NCI-H345 treated with DMSO at 0.1 percent for 48 hours (cell line): Measurements from ENCODE around the gene RNF151.
A peak's percentile ranks its signal among the peaks of the same experiment; 100 is the strongest.
"Not testable (repeated sequence)": the region's sequence is repeated elsewhere in the genome, so short reads cannot be mapped to it uniquely, and the experiment has no call there.

ENCODE experiments used
- DNase-seq: peaks from one replicate; lab custom pipeline; 2025; ENCODE audit not compliant: unreplicated experiment; lab: John Stamatoyannopoulos, UW

The RNF151 gene

DNA sequence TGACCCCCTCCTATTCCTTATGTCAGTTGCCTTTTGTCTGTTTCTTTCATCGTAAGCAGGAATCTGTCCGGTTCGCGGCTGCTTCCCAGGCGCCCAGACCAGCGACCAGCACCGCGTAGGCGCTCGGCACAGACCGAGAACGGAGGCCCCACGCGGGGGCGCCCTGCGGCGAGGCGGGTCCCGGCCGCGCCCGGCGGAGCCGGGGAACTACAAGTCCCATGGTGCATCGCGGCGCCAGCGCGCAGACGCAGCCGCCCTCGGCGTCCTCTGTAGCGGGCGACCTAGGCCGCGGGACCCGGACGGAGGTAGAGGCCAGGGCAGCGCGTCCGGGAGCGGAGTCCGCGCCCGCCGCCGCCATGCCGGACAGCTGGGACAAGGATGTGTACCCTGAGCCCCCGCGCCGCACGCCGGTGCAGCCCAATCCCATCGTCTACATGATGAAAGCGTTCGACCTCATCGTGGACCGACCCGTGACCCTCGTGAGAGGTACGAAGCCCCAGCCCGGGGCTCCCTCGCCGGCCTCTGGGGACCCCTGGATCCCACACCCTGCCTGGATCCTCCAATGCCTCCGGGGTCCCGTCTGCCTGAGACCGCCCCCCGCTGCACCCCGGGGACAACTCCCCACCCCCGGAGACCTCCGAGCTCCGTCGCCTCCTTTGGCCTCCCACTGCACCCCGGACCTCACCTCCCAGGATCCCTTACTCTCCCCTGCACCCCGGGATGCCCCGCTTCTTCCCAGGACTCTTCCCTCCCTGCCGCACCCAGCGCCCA is 7.2 kb upstream of the RNF151 start, which contains the start of gene NDUFB10:
NDUFB10 (plus strand) TSS at position 270 of the 771 bp plus-strand sequence; CDS start at position 357, 87 bp downstream.
- peak; percentile 70 for DNase-seq

DNA sequence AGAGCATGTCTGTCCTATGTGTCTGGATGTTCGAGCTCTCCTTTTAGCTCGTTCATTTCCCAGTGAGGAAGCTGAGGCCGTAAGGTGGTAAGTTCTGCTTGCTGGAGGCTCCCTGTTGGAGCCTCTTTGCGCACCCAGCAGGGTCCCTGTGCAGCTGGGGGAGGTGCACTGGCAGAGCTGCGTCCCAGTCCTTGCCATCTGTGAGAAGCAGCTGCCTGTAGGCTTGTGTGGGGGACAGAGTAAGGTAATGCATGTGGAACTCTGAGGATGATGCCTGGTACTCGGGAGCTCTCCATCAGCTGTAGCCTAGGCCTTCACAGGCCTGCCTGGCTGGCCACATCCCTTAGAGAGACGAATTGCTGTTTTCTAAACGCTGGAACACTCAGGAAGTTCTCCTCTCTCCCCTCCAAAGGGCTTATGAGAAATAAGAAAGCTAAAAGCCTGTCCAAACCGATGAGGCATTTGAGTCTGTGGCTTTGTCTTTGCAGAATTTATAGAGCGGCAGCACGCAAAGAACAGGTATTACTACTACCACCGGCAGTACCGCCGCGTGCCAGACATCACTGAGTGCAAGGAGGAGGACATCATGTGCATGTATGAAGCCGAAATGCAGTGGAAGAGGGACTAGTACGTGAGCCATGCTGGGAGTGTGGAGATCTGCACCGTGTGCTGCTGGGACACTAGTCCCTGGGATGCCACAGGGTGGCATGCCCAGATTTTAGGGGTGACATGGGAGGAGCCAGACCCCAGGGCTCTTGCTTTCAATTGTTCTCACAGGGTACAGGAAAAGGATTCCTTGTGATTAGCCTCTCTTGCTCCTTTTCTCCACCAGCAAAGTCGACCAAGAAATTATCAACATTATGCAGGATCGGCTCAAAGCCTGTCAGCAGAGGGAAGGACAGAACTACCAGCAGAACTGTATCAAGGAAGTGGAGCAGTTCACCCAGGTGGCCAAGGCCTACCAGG is 5.7 kb upstream of the RNF151 start:
- DNase-seq = peak; percentile 24

DNA sequence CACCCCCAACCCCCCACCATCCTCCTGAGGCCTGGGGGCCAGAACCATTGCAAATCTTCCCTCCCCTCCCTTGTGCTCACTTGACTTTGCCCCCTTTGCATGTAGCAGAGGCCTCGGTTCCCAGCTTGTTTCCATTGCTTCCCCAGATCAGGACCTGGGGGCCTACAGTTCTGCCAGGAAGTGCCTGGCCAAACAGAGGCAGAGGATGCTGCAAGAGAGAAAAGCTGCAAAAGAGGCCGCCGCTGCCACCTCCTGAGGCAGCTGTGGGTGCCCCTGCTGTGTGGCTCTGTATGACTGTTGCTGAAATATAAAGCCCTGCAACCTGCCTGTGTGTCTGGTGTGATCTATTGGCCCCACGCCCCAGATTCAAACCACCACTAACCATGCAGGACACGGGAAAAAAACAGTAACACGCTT is 5.0 kb upstream of the RNF151 start:
- DNase-seq = peak; percentile 10

DNA sequence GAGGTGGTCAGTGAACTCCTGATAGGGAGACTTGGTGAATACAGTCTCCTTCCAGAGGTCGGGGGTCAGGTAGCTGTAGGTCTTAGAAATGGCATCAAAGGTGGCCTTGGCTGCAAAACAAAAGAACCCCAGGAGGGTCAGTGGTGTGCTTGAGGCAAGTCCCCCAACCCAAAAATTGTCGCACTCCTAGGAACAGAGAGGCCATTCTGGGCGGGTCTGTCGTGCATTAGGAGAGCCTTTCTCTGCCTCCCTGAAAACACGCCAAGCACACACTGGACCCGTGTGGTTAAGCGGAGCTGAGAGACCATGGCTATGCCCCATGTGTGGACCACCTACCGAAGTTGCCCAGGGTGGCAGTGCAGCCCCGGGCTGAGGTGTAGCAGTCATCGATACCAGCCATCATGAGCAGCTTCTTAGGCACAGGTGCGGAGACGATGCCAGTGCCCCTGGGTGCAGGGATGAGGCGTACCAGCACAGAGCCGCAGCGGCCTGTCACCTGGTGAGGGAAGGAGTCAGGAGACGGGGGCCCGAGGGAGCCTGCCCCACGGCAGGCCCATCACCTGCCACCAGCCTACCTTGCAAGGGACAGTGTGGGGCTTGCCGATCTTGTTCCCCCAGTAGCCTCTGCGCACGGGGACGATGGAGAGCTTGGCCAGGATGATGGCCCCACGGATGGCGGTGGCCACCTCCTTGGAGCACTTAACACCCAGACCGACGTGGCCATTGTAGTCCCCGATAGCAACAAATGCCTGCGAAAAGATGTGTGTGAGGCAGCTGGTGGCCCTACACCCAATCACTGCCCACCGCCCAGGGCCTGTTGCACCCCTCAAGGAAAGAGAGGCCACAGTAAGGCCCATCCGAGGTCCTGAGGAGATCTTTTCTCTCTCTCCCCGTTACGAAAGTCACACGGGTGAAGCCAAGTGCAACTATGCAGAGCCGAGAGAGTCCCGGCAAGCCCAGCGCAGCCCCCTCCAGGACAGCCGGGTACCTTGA is 4.2 kb upstream of the RNF151 start:
- DNase-seq = not testable (repeated sequence)

DNA sequence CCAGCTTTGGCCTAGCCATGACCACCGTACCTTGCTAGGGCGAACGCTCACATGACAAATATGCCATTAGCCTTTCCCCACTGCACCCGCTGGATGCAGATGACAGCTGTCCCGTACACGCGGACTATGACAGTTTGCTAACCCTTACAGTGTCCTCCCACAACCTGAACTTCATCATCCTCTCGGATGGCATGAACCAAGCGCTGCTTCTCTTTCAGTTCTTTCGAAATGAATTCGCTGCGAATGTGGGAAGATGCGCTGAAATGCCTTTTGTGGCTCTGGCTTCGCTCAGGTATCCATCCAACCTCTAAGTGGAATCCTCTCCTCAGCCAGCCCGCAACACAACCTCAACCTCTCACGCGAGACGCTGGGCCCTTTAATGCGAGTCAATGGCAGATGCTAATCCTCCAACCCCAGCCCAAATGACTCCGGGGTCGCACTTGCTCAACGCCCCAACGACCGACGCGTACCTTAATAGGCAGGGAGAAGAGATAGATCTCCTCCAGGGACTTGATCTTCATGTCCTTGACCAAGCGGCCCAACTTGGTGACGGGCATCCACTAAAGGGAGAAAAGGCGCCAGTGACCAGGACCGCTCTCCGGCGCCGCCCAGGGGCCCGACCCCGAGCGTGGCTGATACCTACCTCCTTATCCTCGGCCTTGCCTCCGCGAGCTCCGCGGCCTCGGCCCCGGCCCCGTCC is 2.7 kb upstream of the RNF151 start:
- DNase-seq = no peak

DNA sequence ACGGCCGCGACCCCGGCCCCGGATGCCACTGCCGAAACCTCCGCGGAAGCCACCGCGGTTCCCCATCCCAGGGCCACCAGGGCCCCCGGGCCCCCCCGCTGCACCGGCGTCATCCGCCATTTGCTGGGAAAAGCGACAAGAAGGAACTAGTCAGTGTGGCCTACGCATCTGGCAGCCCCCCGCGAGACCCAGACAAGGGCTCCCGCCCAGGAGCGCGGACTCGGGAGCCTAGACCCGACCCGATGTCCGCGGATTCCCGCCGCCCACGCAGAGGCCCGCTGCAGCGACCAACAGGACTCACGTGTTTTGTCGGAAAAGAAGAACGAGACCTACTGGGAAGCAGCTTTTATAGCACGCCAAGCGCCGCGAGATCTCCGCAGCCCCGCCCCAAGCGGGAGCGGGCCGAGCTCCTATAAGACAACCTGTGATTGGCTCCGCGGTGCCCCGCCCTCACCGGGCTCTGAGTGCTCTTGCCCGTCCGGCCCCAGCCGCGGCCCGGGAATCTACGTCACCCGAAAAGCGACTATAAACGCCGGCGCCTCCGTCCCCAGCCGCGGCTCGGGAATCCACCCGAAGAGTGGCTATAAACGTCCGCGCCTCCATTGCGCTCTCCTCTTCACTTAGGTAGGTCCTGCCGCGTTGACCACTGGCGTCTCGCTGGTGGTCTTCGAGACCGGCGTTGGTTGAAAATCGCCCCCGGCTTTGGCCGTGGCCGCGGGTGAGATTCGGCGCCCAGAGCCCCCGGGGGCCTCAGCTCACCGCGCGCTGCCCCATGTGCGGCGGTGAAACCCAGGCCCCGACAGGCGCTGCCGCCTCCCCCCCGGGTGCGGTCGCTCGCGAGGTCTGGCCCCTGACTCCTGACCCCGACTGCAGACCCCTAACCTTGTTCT is 1.9 kb upstream of the RNF151 start, which contains the start of gene RPS2:
RPS2 (minus strand) TSS at position 321 of the 890 bp plus-strand sequence; CDS start at position 120, 201 bp downstream.
- DNase-seq = peak; percentile 95

DNA sequence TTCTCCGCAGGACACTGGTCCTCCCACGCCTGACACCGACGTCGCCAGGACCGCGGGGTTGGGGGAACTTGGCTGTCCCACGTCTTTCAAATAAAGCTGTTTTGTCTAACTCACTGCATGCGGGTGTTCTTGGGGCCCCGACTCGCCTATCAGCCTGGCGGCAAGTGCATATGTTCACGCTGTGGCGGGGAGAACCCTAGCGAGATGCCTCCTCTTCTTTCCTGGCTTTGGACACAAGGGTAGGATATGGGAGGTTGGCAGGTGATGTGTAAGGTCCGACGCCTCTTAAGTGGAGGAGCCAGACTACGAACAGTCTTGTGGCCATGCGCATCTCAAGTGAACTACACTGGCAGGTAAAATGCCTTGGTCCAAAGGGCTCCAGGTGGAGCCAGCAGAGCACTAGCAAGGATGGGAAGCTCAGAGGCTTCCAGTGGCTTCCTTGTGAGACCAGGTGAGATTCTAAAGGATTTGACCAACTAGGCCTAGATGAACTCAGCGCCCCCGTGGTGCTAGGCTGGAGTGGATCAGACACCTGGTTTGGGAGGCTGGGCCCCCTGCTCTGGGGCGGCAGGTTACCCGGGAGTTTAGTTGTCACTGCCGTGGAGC is 1.2 kb upstream of the RNF151 start:
- no peak for DNase-seq

DNA sequence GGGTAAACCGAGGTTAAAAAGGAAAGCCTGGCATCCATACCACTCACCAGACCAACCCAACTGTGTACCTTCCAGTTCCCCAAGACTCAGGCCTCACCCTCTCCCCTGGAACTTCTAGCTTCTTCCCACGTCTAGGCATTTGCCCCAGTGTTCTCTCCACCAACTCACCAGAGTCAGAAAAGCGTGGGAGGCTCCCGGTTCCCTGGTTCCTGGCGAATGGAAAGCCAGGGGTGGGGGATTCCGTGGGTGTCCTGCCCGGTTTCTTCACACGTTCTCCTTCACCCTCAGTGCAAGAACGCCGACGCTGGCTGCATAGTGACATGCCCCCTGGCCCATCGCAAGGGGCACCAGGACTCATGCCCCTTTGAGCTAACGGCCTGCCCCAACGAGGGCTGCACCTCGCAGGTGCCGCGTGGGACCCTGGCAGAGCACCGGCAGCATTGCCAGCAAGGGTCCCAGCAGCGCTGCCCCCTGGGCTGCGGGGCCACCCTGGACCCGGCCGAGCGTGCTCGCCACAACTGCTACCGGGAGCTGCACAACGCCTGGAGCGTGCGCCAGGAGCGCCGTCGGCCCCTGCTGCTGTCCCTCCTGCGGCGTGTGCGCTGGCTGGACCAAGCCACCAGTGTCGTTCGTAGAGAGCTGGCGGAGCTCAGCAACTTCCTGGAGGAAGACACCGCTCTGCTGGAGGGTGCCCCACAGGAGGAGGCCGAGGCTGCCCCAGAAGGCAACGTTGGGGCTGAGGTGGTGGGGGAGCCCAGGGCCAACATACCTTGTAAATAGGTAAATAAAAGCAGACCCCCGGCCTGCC is 1.7 kb downstream of the RNF151 start:
- DNase-seq = no peak

DNA sequence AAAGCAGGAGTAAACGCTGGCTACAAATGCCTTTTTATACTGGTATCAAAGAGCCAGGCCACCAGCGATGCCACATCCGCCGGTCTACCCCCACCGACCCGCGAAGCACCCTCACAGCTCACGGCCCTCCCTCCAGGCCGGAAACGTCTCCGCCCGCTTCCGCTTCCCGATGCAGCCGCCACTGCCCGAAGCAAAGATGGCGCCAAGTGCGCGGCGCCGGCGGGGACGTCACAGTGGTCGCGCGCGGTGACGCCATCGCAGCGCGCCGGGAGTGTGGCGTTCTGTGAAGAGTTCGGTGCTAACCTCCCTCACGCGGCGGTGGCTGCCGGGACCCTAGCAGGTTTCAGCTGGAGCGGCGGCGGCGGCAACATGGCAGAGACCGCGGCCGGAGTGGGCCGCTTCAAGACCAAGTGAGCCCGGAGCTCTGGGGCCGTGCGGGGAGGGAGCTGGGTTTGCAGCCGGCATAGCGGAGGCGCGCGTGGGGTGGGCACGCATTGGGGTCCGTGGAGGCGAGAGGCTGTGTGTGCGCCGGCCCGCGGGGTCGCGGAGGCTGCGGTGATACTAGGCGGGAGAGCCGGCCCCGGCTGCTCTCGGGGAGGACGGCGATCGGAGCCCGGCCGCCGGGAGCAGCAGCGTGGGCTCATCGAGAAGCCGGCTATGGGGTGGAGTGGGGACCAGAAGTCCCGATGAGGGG is 5.3 kb downstream of the RNF151 start, which contains the start of gene TBL3:
TBL3 (plus strand) TSS at position 258 of the 694 bp plus-strand sequence; CDS start at position 370, 112 bp downstream.
- peak; percentile 77 for DNase-seq

DNA sequence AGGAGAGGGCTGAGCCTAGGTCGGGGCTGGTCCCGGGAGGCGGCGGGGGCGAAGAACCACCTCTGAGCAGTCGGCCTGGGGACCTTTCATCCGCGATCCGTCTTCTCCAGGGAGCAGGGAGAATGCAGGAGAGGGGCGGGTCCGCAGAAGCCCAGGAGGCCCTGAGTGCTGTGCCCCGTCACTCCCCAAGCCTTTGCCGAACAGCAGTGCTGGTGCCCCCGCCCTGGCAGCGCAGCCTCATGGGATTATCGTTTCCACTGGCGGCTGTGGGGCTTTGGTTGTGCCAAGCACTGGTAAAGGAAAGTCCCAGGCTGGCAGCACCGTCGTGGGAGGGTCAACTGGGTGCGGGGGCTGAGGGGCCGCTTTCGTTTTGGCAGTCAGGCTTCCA is 5.8 kb downstream of the RNF151 start:
- no peak for DNase-seq

DNA sequence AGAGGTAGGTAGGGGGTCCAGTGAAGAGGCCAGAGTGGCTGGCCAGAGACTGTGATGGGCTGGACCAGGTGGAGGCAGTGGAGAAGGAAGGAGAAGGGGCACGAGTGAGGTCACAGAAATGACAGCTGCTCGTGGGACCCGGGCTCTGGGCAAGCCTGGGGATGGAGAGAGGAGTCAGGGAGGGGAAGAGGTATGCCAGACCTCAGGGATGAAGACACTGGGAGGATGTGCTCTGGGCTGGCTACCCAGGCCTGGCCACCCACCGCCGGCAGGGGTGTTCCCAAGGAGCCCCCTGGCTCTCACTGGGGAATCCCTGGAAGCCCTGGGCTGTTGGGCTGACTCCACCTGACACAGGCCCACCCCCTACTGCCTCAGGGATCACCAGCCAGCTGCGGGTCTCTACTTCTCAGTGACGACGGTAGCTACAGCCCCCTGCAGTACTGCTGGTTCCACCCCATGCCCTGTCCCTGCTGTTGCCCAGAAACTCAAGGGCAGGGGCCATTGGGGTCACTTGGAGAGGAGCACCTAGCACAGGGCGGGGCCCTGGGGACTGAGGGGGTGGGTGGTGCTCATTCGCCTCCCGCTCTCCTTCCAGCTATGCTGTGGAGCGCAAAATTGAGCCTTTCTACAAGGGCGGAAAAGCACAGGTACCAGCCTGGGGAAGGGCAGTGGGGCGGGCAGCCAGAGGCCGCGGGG is 7.0 kb downstream of the RNF151 start:
- no peak for DNase-seq

DNA sequence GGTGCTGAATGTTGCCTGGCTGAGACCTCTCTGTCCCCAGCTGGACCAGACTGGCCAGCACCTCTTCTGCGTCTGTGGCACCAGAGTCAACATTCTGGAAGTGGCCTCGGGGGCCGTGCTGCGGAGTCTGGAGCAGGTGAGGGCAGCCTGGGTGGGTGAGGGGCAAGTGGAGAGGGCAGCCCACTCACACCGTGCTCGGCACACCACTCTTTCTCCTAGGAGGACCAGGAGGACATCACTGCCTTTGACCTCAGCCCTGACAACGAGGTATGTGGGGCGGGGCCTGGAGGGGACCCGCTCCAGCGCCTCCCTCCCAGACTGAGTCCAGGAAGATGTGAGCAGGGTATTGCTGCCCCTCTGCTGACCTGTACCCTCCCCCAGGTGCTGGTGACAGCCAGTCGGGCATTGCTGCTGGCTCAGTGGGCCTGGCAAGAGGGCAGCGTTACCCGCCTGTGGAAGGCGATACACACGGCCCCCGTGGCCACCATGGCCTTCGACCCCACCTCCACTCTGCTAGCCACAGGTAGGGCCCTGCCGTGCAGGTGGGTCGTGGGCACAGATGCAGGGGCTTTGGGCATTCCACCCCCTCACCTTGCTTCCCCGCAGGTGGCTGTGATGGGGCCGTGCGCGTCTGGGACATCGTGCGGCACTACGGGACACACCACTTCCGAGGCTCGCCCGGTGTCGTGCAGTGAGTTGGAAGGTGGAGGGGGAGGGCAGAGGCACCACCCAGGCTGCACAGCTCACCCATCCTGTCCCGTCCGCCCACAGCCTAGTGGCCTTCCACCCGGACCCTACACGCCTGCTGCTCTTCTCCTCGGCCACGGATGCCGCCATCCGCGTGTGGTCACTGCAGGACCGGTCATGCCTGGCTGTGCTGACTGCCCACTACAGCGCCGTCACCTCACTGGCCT is 7.8 kb downstream of the RNF151 start:
- DNase-seq = no peak

DNA sequence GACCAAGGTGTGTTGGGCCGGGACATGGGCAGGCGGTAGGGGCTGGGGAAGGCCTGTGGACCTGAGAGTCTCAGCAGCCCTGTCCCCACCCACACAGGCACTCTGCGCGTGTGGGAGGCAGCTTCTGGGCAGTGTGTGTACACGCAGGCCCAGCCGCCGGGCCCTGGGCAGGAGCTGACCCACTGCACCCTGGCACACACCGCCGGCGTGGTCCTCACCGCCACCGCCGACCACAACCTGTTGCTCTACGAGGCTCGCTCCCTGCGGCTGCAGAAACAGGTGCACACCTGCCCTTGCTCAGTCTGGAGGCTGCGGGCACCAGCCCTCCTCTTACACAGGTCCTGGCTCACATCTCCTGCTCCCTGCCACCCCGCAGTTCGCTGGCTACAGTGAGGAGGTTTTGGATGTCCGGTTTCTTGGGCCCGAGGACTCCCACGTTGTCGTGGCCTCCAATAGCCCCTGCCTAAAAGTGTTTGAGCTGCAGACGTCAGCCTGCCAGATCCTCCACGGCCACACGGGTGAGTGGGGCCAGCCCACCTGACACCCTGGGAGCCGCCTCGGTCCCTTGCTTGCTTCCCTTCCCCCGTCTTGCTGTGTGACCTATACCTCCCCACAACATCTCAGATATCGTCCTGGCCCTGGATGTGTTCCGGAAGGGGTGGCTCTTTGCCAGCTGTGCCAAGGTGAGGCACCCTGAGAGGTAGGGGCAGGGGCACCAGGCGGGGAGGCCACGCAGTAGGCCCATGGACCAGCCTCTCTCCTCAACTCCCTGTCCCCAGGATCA is 9.0 kb downstream of the RNF151 start:
- no peak for DNase-seq

DNA sequence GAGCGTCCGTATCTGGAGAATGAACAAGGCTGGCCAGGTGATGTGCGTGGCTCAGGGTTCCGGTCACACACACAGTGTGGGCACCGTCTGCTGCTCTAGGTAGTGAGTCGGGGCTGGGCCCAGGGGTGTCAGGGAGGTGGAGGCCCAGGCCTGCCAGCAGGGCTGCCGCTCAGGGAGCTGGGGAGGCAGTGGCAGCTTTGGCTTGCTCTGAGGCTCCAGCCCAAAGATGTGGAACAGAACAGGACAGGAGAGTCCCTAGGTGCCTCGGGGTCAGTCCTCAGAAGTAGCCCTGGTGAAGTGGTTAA is 9.5 kb downstream of the RNF151 start:
- no peak for DNase-seq
